ENCODE data around the gene PSEN2.
A peak's percentile ranks its signal among the peaks of the same experiment; 100 is the strongest.

PSEN2 gene

DNA sequence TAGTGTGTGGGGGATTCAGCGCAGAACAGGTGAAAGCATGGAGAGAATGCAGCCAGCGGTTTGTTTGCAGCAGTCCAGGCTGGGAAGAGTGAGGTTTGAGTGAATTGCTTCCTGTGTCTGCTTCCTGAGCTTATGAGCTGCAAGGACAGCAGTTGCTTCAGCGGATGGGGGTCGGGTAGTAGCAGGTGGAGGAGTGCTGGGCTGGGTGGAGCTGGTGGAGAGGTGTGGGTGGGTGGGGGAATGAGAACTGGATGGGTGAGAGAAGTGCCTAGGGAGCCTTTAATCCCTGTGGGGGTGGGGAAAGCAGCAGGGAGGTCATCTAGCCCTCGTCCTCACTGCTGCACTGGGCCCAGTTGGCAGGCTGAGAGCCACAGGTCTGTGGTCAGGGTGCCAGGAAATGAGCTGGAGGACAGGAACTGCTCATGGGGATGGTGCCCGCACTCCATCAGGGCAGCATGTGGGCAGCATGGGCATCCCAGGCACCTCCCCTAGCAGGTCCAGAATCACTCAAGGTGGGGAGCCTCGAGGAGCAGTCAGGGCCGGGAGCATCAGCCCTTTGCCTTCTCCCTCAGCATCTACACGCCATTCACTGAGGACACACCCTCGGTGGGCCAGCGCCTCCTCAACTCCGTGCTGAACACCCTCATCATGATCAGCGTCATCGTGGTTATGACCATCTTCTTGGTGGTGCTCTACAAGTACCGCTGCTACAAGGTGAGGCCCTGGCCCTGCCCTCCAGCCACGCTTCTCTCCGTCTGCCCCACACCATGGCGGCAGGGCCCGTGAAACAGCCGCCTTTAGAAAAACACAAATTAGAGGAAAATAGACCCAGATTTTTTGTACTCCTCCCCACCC is 14.8 kb downstream of the PSEN2 start:
- no peak for DNase-seq

DNA sequence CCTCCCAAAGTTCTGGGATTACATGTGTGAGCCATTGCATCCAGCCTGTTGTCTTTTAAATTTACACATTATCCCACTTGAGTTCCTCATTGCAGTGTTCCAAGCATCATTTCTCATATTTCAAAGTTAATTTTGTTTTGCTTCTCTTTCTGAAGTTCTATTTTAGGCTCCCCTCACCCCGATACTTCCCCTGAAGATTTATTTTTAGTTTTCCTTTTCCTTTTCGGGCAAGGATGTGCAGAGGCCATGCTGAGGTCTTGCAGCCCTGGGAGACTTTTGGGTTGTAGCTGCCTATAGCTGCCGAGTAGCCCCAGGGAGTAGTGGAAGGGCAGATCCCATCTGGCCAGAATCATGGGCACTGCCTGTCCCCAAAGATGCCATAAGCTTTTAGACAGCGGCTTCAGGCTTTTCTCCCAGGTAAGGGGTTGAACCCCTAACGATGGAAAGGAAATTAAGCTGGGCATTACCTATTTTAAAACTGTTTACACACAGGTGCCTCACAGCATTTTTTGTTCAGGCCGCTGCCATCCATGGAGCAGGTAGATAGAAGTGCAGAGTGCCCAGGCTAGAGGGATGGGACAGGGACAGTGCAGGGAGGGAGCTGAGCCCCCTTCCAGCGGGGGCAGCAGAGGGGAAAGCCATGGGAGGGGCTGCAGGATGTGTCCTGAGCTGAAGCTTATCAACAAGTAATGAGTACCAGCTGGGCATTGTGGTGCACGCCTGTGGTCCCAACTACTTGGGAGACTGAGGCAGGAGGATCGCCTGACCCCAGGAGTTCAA is 15.9 kb downstream of the PSEN2 start:
- no peak for DNase-seq

DNA sequence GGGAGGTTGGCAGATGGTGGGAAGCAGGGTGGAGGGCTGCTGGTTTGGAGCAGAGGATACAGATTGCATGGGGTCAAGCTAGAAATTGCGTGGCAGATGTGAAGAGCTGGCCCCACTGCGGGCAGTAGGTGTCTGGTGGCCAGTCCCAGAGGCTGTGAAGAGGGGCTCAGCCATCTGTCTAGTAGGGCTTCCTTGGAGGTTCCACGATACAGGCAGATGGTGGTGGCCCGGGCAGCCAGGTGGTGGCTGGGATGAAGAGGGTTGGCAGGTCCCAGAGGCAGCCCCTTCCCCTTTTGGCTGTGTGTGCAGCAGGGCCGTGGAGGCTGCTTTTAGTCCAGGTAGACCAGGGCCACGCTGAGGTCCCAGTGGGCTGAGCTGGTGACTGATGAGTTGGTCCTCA is 16.6 kb downstream of the PSEN2 start:
- DNase-seq: no peak

DNA sequence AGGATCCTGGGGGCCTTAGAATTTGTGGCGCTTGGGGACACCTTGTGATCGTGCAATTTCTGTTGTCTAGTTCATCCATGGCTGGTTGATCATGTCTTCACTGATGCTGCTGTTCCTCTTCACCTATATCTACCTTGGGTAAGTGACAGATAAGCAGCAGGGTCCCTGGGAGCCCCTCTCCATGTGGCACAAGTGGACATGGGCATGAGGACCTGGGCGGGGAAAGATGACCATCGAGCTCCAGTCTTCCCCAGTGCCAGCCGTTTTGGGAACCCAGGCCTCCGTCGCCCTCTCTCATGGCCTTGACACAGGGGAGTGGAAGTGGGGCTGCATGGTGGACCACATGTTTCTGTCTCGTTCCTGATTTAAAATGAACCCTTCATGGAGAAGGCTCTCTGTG is 17.6 kb downstream of the PSEN2 start:
- no peak for DNase-seq

- no peak for DNase-seq
These were observed 18.4 kb downstream of the PSEN2 start for GRCh38 chr1:226888816-226889215.

DNA sequence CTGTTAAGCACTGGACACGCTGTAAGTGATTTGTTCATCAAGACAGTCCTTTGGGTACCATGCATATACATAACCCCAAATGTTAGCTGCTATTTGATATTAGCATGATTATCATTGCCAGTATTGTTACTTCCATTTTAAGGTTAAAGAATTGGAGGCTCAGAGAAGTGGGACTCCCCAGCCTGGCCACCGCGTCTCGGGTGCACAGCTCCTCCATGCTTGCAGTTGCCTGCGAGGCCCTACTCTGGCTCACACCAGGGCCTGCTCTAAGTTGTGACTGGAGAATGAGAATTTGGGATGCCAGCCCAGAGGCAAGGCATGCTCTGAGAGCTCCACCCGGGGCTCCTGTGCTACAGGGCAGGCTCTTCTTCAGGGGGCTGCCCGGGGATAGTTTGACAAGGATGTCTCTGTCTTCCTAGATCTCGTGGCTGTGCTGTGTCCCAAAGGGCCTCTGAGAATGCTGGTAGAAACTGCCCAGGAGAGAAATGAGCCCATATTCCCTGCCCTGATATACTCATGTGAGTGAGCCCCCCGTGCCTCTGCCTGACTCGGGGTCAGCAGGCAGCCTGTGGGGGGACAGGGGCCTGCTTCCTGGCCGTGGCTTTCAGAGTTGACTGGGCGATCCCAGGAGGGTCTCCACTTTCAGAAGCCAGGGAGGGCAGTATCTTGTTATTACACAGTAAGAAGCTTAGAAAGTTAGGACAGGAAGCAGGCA is 19.4 kb downstream of the PSEN2 start:
- DNase-seq: no peak

DNA sequence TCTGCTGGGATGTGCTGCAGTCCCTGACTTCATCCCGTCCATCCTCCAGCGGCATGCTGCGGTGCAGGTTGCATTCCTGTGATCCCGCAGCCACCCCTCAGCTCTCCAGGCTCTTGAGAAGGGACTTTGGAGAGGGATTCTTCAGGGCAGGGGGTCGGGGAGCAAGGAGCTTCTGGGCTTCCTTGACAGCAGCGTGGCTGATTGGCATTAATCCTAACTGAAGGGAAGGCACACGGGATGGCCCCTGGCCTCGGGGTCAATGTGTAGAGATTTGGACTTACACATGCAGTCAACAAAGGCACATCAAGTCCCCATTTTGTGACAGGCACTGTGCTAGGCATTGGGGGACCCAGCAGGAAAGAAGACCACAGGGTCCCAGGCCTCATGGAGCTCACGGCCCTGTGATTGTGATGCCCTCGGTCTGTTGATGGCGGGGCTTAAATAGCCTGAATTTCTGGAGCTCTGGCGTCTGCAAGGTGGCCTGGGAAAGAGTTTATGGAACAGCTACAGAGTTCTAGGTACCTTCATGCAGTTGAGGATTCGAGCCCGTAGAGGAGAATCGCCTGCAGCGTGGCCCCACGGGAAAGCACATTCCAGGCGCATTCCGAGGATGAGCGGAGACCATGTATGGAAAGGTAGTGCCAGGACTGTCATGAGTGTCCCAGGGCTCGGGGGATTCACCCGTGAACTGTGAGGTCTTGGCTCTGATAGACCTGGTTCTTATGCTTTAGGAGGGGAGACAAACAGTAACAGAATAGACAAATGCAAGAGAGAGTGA is 20.1 kb downstream of the PSEN2 start:
- no peak for DNase-seq

DNA sequence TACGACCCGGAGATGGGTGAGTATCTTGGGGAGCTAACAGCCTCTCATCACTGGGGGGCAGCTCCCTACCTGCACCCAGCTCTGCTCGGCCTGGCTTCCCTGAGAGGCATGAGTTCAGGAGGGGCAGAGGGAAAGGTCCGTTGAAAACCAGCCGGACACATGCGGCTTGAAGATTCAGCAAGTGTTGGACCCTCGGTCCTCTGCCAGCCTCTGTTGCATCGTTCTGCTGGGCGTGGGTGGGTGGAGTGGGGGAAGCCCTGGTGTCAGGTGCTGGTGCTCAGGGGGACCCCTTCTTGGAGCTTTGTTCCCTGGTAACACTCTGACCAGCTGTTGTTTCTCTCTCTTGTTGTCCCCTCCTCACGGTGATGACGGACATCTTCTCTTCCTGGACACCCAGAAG is 20.9 kb downstream of the PSEN2 start:
- no peak for DNase-seq

DNA sequence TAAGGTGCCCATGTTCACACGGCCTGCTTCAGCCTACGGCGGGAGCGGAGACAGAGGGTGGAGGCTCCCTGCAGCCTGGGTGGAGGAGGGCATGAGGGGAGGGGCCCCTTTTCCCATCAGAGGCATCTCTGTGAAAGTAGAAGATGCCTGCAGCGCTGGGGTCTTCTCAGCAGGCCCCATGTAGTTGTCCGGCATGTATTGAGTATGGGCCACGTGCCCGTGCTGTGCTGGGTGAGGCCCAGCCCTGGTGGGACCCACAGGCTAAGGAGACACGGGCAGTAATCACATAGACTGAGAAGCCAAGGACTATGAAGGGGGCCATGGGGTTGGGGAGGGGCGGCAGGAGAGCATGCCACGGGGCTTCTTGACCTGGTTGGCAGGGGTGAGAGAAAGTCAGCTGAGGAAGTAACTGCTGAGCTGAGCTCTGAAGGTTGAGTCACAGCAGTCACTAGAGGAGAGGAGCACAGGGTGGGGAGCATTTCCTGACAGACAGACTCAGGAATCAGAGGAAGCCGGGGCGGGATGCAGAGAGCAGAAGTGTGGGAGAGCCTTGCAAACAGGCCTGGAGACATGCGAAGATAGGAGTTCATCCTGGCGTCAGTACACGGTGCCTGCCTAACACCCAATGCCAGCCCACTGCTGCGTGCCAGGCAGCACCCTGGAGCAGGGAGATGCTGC is 21.6 kb downstream of the PSEN2 start:
- peak in 2 of 56 donors; percentile 10 to 22 for DNase-seq

GRCh38 chr1:226892524-226892875 is 22.1 kb downstream of the PSEN2 start:
- no peak for DNase-seq

- no peak for DNase-seq
These were observed 23.5 kb downstream of the PSEN2 start for GRCh38 chr1:226893936-226894335.

GRCh38 chr1:226894826-226895225 is 24.4 kb downstream of the PSEN2 start:
- no peak for DNase-seq

DNA sequence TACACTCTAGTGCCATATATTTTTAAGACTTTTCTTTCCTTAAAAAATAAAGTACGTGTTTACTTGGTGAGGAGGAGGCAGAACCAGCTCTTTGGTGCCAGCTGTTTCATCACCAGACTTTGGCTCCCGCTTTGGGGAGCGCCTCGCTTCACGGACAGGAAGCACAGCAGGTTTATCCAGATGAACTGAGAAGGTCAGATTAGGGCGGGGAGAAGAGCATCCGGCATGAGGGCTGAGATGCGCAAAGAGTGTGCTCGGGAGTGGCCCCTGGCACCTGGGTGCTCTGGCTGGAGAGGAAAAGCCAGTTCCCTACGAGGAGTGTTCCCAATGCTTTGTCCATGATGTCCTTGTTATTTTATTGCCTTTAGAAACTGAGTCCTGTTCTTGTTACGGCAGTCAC is 25.2 kb downstream of the PSEN2 start:
- no peak for DNase-seq

GRCh38 chr1:226898246-226898645 is 27.8 kb downstream of the PSEN2 start:
- DNase-seq: no peak

- DNase-seq: no peak
These were observed 31.0 kb downstream of the PSEN2 start for GRCh38 chr1:226901421-226901820.

- no peak for DNase-seq
These were observed 32.2 kb downstream of the PSEN2 start for GRCh38 chr1:226902601-226903000.

- peak in 14 of 56 donors; percentile 6 to 59 (median 18) for DNase-seq
These were observed 33.7 kb downstream of the PSEN2 start for GRCh38 chr1:226903819-226904716.

- no peak for DNase-seq
These were observed 34.4 kb downstream of the PSEN2 start for GRCh38 chr1:226904772-226905171.

DNA sequence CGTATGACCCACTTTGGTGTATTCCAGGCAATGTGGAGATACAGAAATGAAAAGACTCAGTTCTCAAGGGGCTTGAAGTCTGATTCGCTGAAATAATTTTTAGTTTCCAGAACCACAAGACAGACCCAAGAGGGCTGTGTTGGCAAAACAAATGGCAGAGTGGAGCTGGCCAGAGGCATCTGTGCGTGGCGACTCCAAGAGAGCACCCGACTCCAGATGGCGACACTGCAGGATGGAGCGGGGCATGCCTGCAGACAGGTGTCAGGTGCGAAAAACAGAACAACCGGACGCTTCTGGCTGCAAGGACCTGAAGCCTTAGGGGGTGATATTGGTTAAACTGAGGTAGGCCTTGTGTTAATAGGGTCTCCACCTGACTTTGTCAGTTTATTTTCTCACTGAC is 38.0 kb downstream of the PSEN2 start:
- no peak for DNase-seq

- no peak for DNase-seq
These were observed 38.5 kb downstream of the PSEN2 start for GRCh38 chr1:226908913-226909312.
